SK-N-SH (cell line): ENCODE results near the gene CARM1. TPM values are rescaled to one million over a fixed set of nuclear protein-coding genes. Genes with fewer than 3 reads are reported as not detected.

Source experiments
- CTCF ChIA-PET: fragments of 300-600, 350-600 bp; formaldehyde crosslinking; extraction: SDS; loops from one replicate; lab custom pipeline; 2021; lab: Yijun Ruan, JAX
- POLR2A ChIA-PET: fragments of 350-600 bp; sonication (Branson Sonifier 250); formaldehyde crosslinking; extraction: SDS; loops from one replicate; lab custom pipeline; 2020; ENCODE audit warnings: antibody characterized with exemption, inconsistent platforms; lab: Yijun Ruan, JAX
- DNase-seq: peaks from one replicate; pipeline ENCODE4 v3.0.0; 2012
- H2AFZ ChIP-seq: fragments of 200-600 bp; sonication (generic); 2 replicates; pipeline ENCODE4 v1.8.1; 2016; ENCODE audit warnings: antibody characterized with exemption, mild to moderate bottlenecking, low read depth
- H3F3A ChIP-seq: fragments of 200-600 bp; sonication (generic); replicated peaks from 2 replicates; pipeline ENCODE3; 2016; ENCODE audit warnings: antibody characterized with exemption, mild to moderate bottlenecking; ENCODE audit not compliant: insufficient read depth
- H3K27ac ChIP-seq, 2 experiments: fragments of 200-500 bp in 1 of 2; fragments of 200-600 bp in 1 of 2; sonication (Bioruptor generic) in 1 of 2; sonication (generic), shearing (Covaris generic) in 1 of 2; 2 replicates each; pipeline versions ENCODE4 v1.5.1 to v1.6.1; 2014 to 2016; ENCODE audit warnings: low read depth in 2 of 2, inconsistent platforms in 1 of 2, low read length in 1 of 2, mild to moderate bottlenecking in 1 of 2, mixed read lengths in 1 of 2
- H3K27me3 ChIP-seq: fragments of 200-600 bp; sonication (generic), shearing (Covaris generic); 2 replicates; pipeline ENCODE4 v1.6.1; 2016; ENCODE audit warnings: mixed run types; ENCODE audit not compliant: insufficient read depth
- H3K36me3 ChIP-seq, 2 experiments: fragments of 200-500 bp in 1 of 2; fragments of 200-600 bp in 1 of 2; sonication (Bioruptor generic) in 1 of 2; sonication (generic) in 1 of 2; replicated peaks in 1 of 2; 2 replicates each; pipeline versions ENCODE3 to v1.5.1; 2014 to 2016; ENCODE audit warnings: low read length in 1 of 2, mild to moderate bottlenecking in 1 of 2; ENCODE audit not compliant: insufficient read depth in 2 of 2, control insufficient read depth in 1 of 2
- H3K4me1 ChIP-seq, 2 experiments: fragments of 200-500 bp in 1 of 2; fragments of 200-600 bp in 1 of 2; sonication (Bioruptor generic) in 1 of 2; sonication (generic), shearing (Covaris generic) in 1 of 2; 2 replicates each; pipeline versions ENCODE4 v1.5.1 to v1.6.1; 2014 to 2016; ENCODE audit warnings: low read depth in 1 of 2, low read length in 1 of 2, mixed run types in 1 of 2; ENCODE audit not compliant: insufficient read depth in 2 of 2, control insufficient read depth in 1 of 2
- H3K4me2 ChIP-seq: fragments of 200-600 bp; sonication (generic), shearing (Covaris generic); 2 replicates; pipeline ENCODE4 v1.6.1; 2017; ENCODE audit warnings: mixed run types
- H3K4me3 ChIP-seq, 2 experiments: fragments of 200-500 bp in 1 of 2; fragments of 200-600 bp in 1 of 2; sonication (Bioruptor generic) in 1 of 2; sonication (generic), shearing (Covaris generic) in 1 of 2; 2 replicates each; pipeline versions ENCODE4 v1.5.1 to v1.8.1; 2014 to 2016; ENCODE audit warnings: low read depth in 2 of 2, inconsistent platforms in 1 of 2, low read length in 1 of 2, mild to moderate bottlenecking in 1 of 2, mixed read lengths in 1 of 2, moderate library complexity in 1 of 2
- H3K79me2 ChIP-seq: fragments of 200-600 bp; sonication (generic); 2 replicates; pipeline ENCODE4 v1.8.1; 2017; ENCODE audit warnings: mild to moderate bottlenecking; ENCODE audit not compliant: insufficient read depth
- H3K9ac ChIP-seq: fragments of 200-600 bp; sonication (generic); 2 replicates; pipeline ENCODE4 v1.6.1; 2017; ENCODE audit warnings: mixed run types
- H3K9me2 ChIP-seq: fragments of 200-600 bp; sonication (generic); 2 replicates; pipeline ENCODE4 v1.6.1; 2017; ENCODE audit warnings: mixed run types
- H3K9me3 ChIP-seq: fragments of 200-600 bp; sonication (generic); 2 replicates; pipeline ENCODE4 v1.6.1; 2017; ENCODE audit warnings: mixed run types, mild to moderate bottlenecking, moderate library complexity
- H4K20me1 ChIP-seq: fragments of 200-600 bp; sonication (generic); 2 replicates; pipeline ENCODE4 v1.6.1; 2017; ENCODE audit warnings: mild to moderate bottlenecking, mixed run types; ENCODE audit not compliant: insufficient read depth
- CHD2 ChIP-seq: fragments of 150-350 bp; IDR thresholded peaks from 2 replicates; pipeline ENCODE4 v1.6.1; 2018; ENCODE audit warnings: low read length; ENCODE audit not compliant: partially characterized antibody
- CTCF ChIP-seq: fragments of 200-600 bp; sonication (generic); IDR thresholded peaks from 2 replicates; pipeline ENCODE4 v1.6.1; 2017; ENCODE audit warnings: antibody characterized with exemption, mild to moderate bottlenecking, moderate library complexity
- ELF1 ChIP-seq: IDR thresholded peaks from 2 replicates; pipeline ENCODE4 v1.4.0; 2012
- EP300 ChIP-seq, 2 experiments: IDR thresholded peaks; 2 replicates each; pipeline versions ENCODE4 v1.4.0 to v1.6.1; 2012; ENCODE audit warnings: borderline replicate concordance in 1 of 2, low read depth in 1 of 2, low read length in 1 of 2
- EZH2phosphoT487 ChIP-seq: fragments of 200-600 bp; sonication (generic); IDR thresholded peaks from 2 replicates; pipeline ENCODE4 v1.6.1; 2017; ENCODE audit warnings: low read depth, mixed run types, mild to moderate bottlenecking, antibody characterized with exemption, moderate library complexity, borderline replicate concordance
- GATA2 ChIP-seq: sonication (generic); formaldehyde crosslinking; IDR thresholded peaks from 2 replicates; pipeline ENCODE4 v1.5.0; 2020; ENCODE audit warnings: mild to moderate bottlenecking, missing genetic modification reagents
- MAX ChIP-seq: IDR thresholded peaks from 2 replicates; pipeline ENCODE4 v1.4.0; 2012; ENCODE audit warnings: low read depth
- MEF2A ChIP-seq: IDR thresholded peaks from 2 replicates; pipeline ENCODE4 v1.4.0; 2012; ENCODE audit warnings: low read depth, borderline replicate concordance
- MXI1 ChIP-seq: IDR thresholded peaks from 2 replicates; pipeline ENCODE4 v1.6.1; 2012; ENCODE audit warnings: mild to moderate bottlenecking, low read depth, low read length, improper control_type of control experiment
- NFIC ChIP-seq: IDR thresholded peaks from 2 replicates; pipeline ENCODE4 v1.4.0; 2012; ENCODE audit warnings: borderline replicate concordance
- NRF1 ChIP-seq: IDR thresholded peaks from 2 replicates; pipeline ENCODE4 v1.6.1; 2012; ENCODE audit warnings: low read depth, mild to moderate bottlenecking, low read length
- PBX3 ChIP-seq: IDR thresholded peaks from 2 replicates; pipeline ENCODE4; 2012
- RAD21 ChIP-seq: IDR thresholded peaks from 2 replicates; pipeline ENCODE4 v1.6.1; 2012; ENCODE audit warnings: mild to moderate bottlenecking, low read length
- REST ChIP-seq: IDR thresholded peaks from 2 replicates; pipeline ENCODE4 v1.6.1; 2012; ENCODE audit warnings: mild to moderate bottlenecking, low read depth, low read length, moderate library complexity
- RFX5 ChIP-seq: IDR thresholded peaks from 2 replicates; pipeline ENCODE4 v1.6.1; 2012; ENCODE audit warnings: mild to moderate bottlenecking, improper control_type of control experiment, low read length
- TAF1 ChIP-seq: IDR thresholded peaks from 2 replicates; pipeline ENCODE4 v1.6.1; 2012; ENCODE audit warnings: low read depth, mild to moderate bottlenecking, low read length, moderate library complexity, borderline replicate concordance
- TCF12 ChIP-seq: IDR thresholded peaks from 2 replicates; pipeline ENCODE4 v1.4.0; 2012
- TEAD4 ChIP-seq: IDR thresholded peaks from 2 replicates; pipeline ENCODE4 v1.4.0; 2012; ENCODE audit warnings: mild to moderate bottlenecking, borderline replicate concordance; ENCODE audit not compliant: insufficient read depth
- USF1 ChIP-seq: IDR thresholded peaks from 2 replicates; pipeline ENCODE4 v1.4.0; 2012; ENCODE audit warnings: low read depth, borderline replicate concordance
- USF2 ChIP-seq: fragments of 150-350 bp; IDR thresholded peaks from 2 replicates; pipeline ENCODE4 v1.6.1; 2017; ENCODE audit warnings: antibody characterized with exemption, low read length, low read depth, borderline replicate concordance
- WGBS: methylation state at CpG from one replicate; pipeline ENCODE4 v1.1.6; 2017; ENCODE audit warnings: low lambda C conversion rate; 5-methylcytosine and 5-hydroxymethylcytosine counted together
- polyA plus RNA-seq, 3 experiments: library from polyadenylated mRNA; depleted of rRNA; stranded (reverse); fragments of >200 nt; gene quantifications; 2 replicates each; pipeline ENCODE4 v1.2.3, GENCODE V29; 2012

Gene CARM1
- polyA plus RNA-seq, 1 of the 3 experiments (the other 2 are of a cell fraction) = 62.2 TPM

GRCh38 chr19:10830370-10830769 is 41.0 kb upstream of the CARM1 start:
- peaks cover 14 to 27% of the 10 kb centered on the region in 2 experiments for H3K36me3 ChIP-seq
- ChIA-PET POLR2A (interaction anchor here (1.7 kb wide), 1 partner anchor 9 kb away, joined by 5 read pairs; no protein-coding TSS in a partner anchor), CTCF (interaction anchor here (1.1 to 2.4 kb wide), 2 partner anchors 13 to 34 kb away, joined by 3 to 9 read pairs (median 7); no protein-coding TSS in a partner anchor)
- no peak overlapping the region for H3K4me2 ChIP-seq
- H3K4me3 ChIP-seq = no peak overlapping the region
- no peak overlapping the region for H3K27ac ChIP-seq
- 0 out of 2 replicates have a peak, but pooled peaks cover 10% of the 10 kb centered on the region for H3K79me2 ChIP-seq
- no peaks in the 10 kb centered on the region for H4K20me1 ChIP-seq
- peaks cover 10% of the 10 kb centered on the region for H3F3A ChIP-seq
- no peaks in the 10 kb centered on the region for H3K27me3 ChIP-seq
- no peak overlapping the region for H3K9ac ChIP-seq
- H2AFZ ChIP-seq = no peak overlapping the region
- peaks cover 0 to 6% of the 10 kb centered on the region in 2 experiments; a peak in 1 of 4 replicates for H3K4me1 ChIP-seq
- H3K9me2 ChIP-seq = no peaks in the 10 kb centered on the region
- DNase-seq = no peak
- H3K9me3 ChIP-seq = no peaks in the 10 kb centered on the region
- TF ChIP-seq TAF1 = no peak
- no peak for TF ChIP-seq NRF1
- no peak for TF ChIP-seq NFIC
- TF ChIP-seq CTCF = no peak
- no peak for TF ChIP-seq MAX
- TF ChIP-seq RAD21 = no peak
- no peak for TF ChIP-seq GATA2 (CRISPR knock-in tag)
- no peak for TF ChIP-seq PBX3
- no peak for TF ChIP-seq ELF1
- TF ChIP-seq MEF2A = no peak
- TF ChIP-seq MXI1 = no peak
- TF ChIP-seq TCF12 = no peak
- TF ChIP-seq REST = no peak
- no peak for TF ChIP-seq TEAD4
- no peak for TF ChIP-seq CHD2
- no peak for TF ChIP-seq EP300 (IDR thresholded peaks at IDR 0.05; ENCODE audit: borderline replicate concordance in 1 of 2, low read depth in 1 of 2, low read length in 1 of 2)
- no peak for TF ChIP-seq RFX5
- TF ChIP-seq EZH2phosphoT487 = no peak
- TF ChIP-seq USF1 = no peak
- no peak for TF ChIP-seq USF2
- 96% methylated on average over 5 of the region's 7 CpGs for WGBS
